ENCODE measurements around the gene RASSF8. TPM values are rescaled to one million over a fixed set of nuclear protein-coding genes. Genes with fewer than 3 reads are reported as not detected.
A peak's percentile ranks its signal among the peaks of the same experiment; 100 is the strongest.

RASSF8 gene
- total RNA-seq, 1 experiment from 2014 or later = 51.2 TPM

GRCh38 chr12:25992026-25992782 lies 33.7 kb downstream of the RASSF8 start:
- no peak overlapping the region for H3K27ac ChIP-seq (ENCODE audit: low read length)

GRCh38 chr12:25993901-25994651 lies 35.6 kb downstream of the RASSF8 start:
- DNase-seq = peak; percentile 15
- no peaks in the 10 kb centered on the region for H4K20me1 ChIP-seq (ENCODE audit: low read length)
- H3K4me3 ChIP-seq (ENCODE audit: low read length) = no peak overlapping the region
- H3K36me3 ChIP-seq (ENCODE audit: low read depth, low read length) = peaks cover 3% of the 10 kb centered on the region; the same call in 1 of the 2 replicates
- H2AFZ ChIP-seq (ENCODE audit: low read length) = no peak overlapping the region
- intact Hi-C loops (cut with micrococcal nuclease) = no loop called here
- ATAC-seq = no peak
- no peak for TF ChIP-seq EZH2phosphoT487 (IDR thresholded peaks at IDR 0.05; ENCODE audit: borderline replicate concordance, low read length)
- no peak for TF ChIP-seq EZH2 (IDR thresholded peaks at IDR 0.05; ENCODE audit: low read length, unreplicated experiment)
- TF ChIP-seq CTCF (conservative IDR thresholded peaks at IDR 0.05; ENCODE audit: low read depth, low read length) = no peak
- H3K9me3 ChIP-seq (ENCODE audit: low read length) = no peaks in the 10 kb centered on the region
- peaks cover 97% of the 10 kb centered on the region for H3K79me2 ChIP-seq (ENCODE audit: low read length)
- ChIA-PET POLR2A (ENCODE audit: unreplicated experiment) (no interaction called here), CTCF (no interaction called here)
- no TSS peak for BruUV-seq (replicated peaks)
- no peaks in the 10 kb centered on the region for H3F3A ChIP-seq (ENCODE audit: low read length, unreplicated experiment)
- H3K9me2 ChIP-seq (replicated peaks; ENCODE audit: low read length) = no peaks in the 10 kb centered on the region
- H3K27me3 ChIP-seq (ENCODE audit: low read length) = no peaks in the 10 kb centered on the region
- H3K4me1 ChIP-seq (ENCODE audit: insufficient read depth, low read length) = peaks cover 44% of the 10 kb centered on the region
- no peak overlapping the region for H3K4me2 ChIP-seq (ENCODE audit: low read length)
- no peak overlapping the region for H3K27ac ChIP-seq (ENCODE audit: low read length)
- no peak overlapping the region for H3K9ac ChIP-seq (ENCODE audit: low read length)

More at GRCh38 chr12:25992026-25992782, 33.7 kb downstream of the RASSF8 start:
- no peaks in the 10 kb centered on the region for H3K9me2 ChIP-seq (replicated peaks; ENCODE audit: low read length)
- ATAC-seq (peak; percentile 21; the same call in 1 of the 2 replicates), DNase-seq (peak; percentile 76)
- H3K36me3 ChIP-seq (ENCODE audit: low read depth, low read length) = peaks cover 3% of the 10 kb centered on the region; the same call in 1 of the 2 replicates
- no peaks in the 10 kb centered on the region for H3F3A ChIP-seq (ENCODE audit: low read length, unreplicated experiment)
- TF ChIP-seq EZH2 (IDR thresholded peaks at IDR 0.05; ENCODE audit: low read length, unreplicated experiment) (no peak), CTCF (conservative IDR thresholded peaks at IDR 0.05; ENCODE audit: low read depth, low read length) (no peak), EZH2phosphoT487 (IDR thresholded peaks at IDR 0.05; ENCODE audit: borderline replicate concordance, low read length) (no peak)
- BruUV-seq (replicated peaks) = no TSS peak
- no peak overlapping the region for H2AFZ ChIP-seq (ENCODE audit: low read length)
- CTCF ChIA-PET = no interaction called here
- H3K4me2 ChIP-seq (ENCODE audit: low read length) = 0 out of 2 replicates have a peak overlapping the region, but pooled peaks have one; percentile 3
- no peaks in the 10 kb centered on the region for H4K20me1 ChIP-seq (ENCODE audit: low read length)
- intact Hi-C loops (cut with micrococcal nuclease) = no loop called here
- H3K4me3 ChIP-seq (ENCODE audit: low read length) = no peak overlapping the region
- H3K79me2 ChIP-seq (ENCODE audit: low read length) = peaks cover 97% of the 10 kb centered on the region
- H3K4me1 ChIP-seq (ENCODE audit: insufficient read depth, low read length) = peaks cover 26% of the 10 kb centered on the region
- no peaks in the 10 kb centered on the region for H3K9me3 ChIP-seq (ENCODE audit: low read length)
- H3K9ac ChIP-seq (ENCODE audit: low read length) = no peak overlapping the region
- H3K27me3 ChIP-seq (ENCODE audit: low read length) = no peaks in the 10 kb centered on the region
- POLR2A ChIA-PET (ENCODE audit: unreplicated experiment) = interaction anchor here (0.5 kb wide), 1 partner anchor 76 kb away, joined by 4 read pairs; no protein-coding TSS in a partner anchor
